Upper lobe of left lung (tissue), 4 donors: ENCODE results near the gene ATP1B3.

Source experiments
- CTCF ChIP-seq, 6 experiments: fragments of 450-650 bp in 4 of 6; fragments of 200-600 bp in 2 of 6; sonication (generic) in 2 of 6; IDR thresholded peaks; one replicate each; pipeline ENCODE4 v1.5.1; 2016 to 2019; ENCODE audit warnings: antibody characterized with exemption in 6 of 6
- EP300 ChIP-seq, 4 donors: sonication (generic); formaldehyde crosslinking; IDR thresholded peaks; one replicate each; pipeline ENCODE4 v1.5.1; 2017; ENCODE audit warnings: antibody characterized with exemption in 4 of 4, control low read depth in 2 of 4
- POLR2A ChIP-seq, 4 donors: fragments of 450-650 bp; IDR thresholded peaks; one replicate each; pipeline ENCODE4 v1.5.1; 2016 to 2017; ENCODE audit warnings: antibody characterized with exemption in 4 of 4, mild to moderate bottlenecking in 2 of 4
- POLR2AphosphoS5 ChIP-seq, 2 donors: sonication (generic); formaldehyde crosslinking; IDR thresholded peaks; one replicate each; pipeline ENCODE4 v1.5.1; 2017; ENCODE audit warnings: antibody characterized with exemption in 2 of 2

DNA sequence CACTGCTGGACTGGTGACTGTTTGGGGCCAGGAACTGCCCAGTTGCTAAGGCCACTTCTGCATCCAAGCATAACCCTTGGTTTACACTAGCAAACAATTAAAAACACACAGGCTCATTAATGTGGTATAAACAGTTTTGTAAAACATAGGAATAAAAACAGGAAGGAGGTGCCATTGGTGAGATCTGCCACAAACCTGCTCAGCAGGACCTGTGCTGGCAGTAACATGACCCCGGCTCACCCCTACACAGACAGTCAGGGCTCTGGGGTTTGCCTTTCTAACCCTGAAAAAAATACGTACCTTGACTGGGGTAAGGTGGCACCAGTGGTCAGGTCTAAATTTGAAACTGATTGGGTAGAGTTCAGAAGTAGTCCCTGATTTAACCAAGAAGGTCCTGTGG, 76.2 kb downstream of the ATP1B3 start:
- TF ChIP-seq CTCF (IDR thresholded peaks at IDR 0.05) (no peak), POLR2A (IDR thresholded peaks at IDR 0.05) (no peak), POLR2AphosphoS5 (IDR thresholded peaks at IDR 0.05) (no peak), EP300 (IDR thresholded peaks at IDR 0.05) (no peak)
